PC-9 (cell line): ENCODE data around the gene SMCO3. TPM values are rescaled to one million over a fixed set of nuclear protein-coding genes. Genes with fewer than 3 reads are reported as not detected.

Experiments
- BruUV-seq: library from RNA; stranded (reverse); fragments of 400-500 nt; replicated peaks from 2 replicates; lab custom pipeline; 2021; lab: Mats Ljungman, UMichigan
- CTCF ChIA-PET: fragments of 300-600 bp; sonication (Branson Sonifier 250); formaldehyde crosslinking; loops from one replicate; lab custom pipeline; 2022; ENCODE audit warnings: antibody characterized with exemption; lab: Charles Lee
- POLR2A ChIA-PET: fragments of 300-600 bp; sonication (Branson Sonifier 250); formaldehyde crosslinking; loops from one replicate; lab custom pipeline; 2022; ENCODE audit warnings: antibody characterized with exemption; ENCODE audit not compliant: unreplicated experiment; lab: Charles Lee
- DNase-seq, 2 experiments: peaks; one replicate each; pipeline versions ENCODE4 v3.0.0 to v3.0.0-alpha.2; 2015 to 2022; ENCODE audit warnings: mixed read lengths in 1 of 2
- H2AFZ ChIP-seq: fragments of 200-600 bp; sonication (generic); 2 replicates; pipeline ENCODE4 v1.8.1; 2017; ENCODE audit warnings: antibody characterized with exemption
- H3F3A ChIP-seq: fragments of 200-600 bp; sonication (generic); 2 replicates; pipeline ENCODE4 v1.8.1; 2017; ENCODE audit warnings: antibody characterized with exemption, mild to moderate bottlenecking, low read depth; ENCODE audit not compliant: insufficient read depth
- H3K27ac ChIP-seq: fragments of 200-600 bp; sonication (generic); 2 replicates; pipeline ENCODE4 v1.6.1; 2016; ENCODE audit warnings: mixed run types
- H3K27me3 ChIP-seq: fragments of 200-600 bp; sonication (generic); 2 replicates; pipeline ENCODE4 v1.6.1; 2016; ENCODE audit warnings: low read depth, mixed run types; ENCODE audit not compliant: insufficient read depth
- H3K36me3 ChIP-seq: fragments of 200-600 bp; sonication (generic); 2 replicates; pipeline ENCODE4 v1.6.1; 2016; ENCODE audit warnings: low read depth, mixed run types
- H3K4me1 ChIP-seq: fragments of 200-600 bp; sonication (generic); replicated peaks from 2 replicates; pipeline ENCODE4 v1.6.1; 2016; ENCODE audit warnings: mixed run types; ENCODE audit not compliant: insufficient read depth
- H3K4me2 ChIP-seq: fragments of 200-600 bp; sonication (generic); 2 replicates; pipeline ENCODE4 v1.6.1; 2017; ENCODE audit warnings: mixed run types
- H3K4me3 ChIP-seq: fragments of 200-600 bp; sonication (generic); 2 replicates; pipeline ENCODE4 v1.6.1; 2016; ENCODE audit warnings: mixed run types
- H3K79me2 ChIP-seq: fragments of 200-600 bp; sonication (generic); 2 replicates; pipeline ENCODE4 v1.6.1; 2017; ENCODE audit warnings: low read depth, mixed run types
- H3K9me2 ChIP-seq: fragments of 200-600 bp; sonication (generic); 2 replicates; pipeline ENCODE4 v1.8.1; 2017; ENCODE audit warnings: mild to moderate bottlenecking; ENCODE audit not compliant: insufficient read depth
- H3K9me3 ChIP-seq: fragments of 200-600 bp; sonication (generic); 2 replicates; pipeline ENCODE4 v1.8.1; 2016; ENCODE audit warnings: low read depth; ENCODE audit not compliant: insufficient read depth
- H4K20me1 ChIP-seq: fragments of 200-600 bp; sonication (generic); 2 replicates; pipeline ENCODE4 v1.8.1; 2017; ENCODE audit not compliant: insufficient read depth
- EZH2 ChIP-seq: fragments of 200-600 bp; sonication (generic); IDR thresholded peaks from 2 replicates; pipeline ENCODE4 v1.8.0; 2017; ENCODE audit warnings: antibody characterized with exemption, low read depth
- intact Hi-C: fragments of 100-400 bp; cut with micrococcal nuclease; formaldehyde crosslinking; loops from one replicate; pipeline ENCODE4 v1.10.0; 2022; ENCODE audit not compliant: unreplicated experiment
- total RNA-seq: library from RNA; stranded (reverse); gene quantifications from 2 replicates; pipeline ENCODE4 v1.2.3, GENCODE V29; 2021
- TF ChIP-seq, protein P1 (sequence below): fragments of 200-600 bp; sonication (generic); conservative IDR thresholded peaks from 2 replicates; pipeline ENCODE4 v1.6.1; 2017; ENCODE audit warnings: mixed run types, antibody characterized with exemption, mild to moderate bottlenecking, moderate library complexity

The SMCO3 gene
- total RNA-seq, 1 experiment from 2014 or later = not detected

DNA sequence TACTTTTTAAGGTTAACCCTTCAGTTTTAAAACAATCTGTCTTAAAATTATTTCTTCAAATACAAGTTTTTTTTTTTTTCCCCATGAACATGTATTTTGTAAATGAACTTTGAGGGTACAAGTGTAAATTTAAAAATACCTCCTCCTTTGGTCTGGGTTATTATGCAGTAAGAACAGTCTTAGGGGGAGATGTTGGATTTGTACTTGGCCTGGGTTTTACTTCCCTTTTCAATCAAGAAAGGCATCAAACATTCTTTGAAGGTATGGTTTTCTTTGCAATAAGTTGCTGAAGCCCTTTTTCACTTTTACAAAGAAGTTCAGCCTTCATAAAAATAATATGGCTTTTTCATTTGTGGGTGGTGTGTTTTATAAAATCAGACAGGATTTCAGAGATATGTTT is 31.2 kb downstream of the SMCO3 start:
- H3K4me3 ChIP-seq = no peak overlapping the region
- intact Hi-C loops = no loop called here
- no peaks in the 10 kb centered on the region for H3K36me3 ChIP-seq
- no peaks in the 10 kb centered on the region for H3K79me2 ChIP-seq
- no peaks in the 10 kb centered on the region for H3K9me2 ChIP-seq
- POLR2A ChIA-PET = interaction anchor here (0.7 kb wide), 1 partner anchor 10 kb away, joined by 6 read pairs; no protein-coding TSS in a partner anchor
- H3K27me3 ChIP-seq = no peaks in the 10 kb centered on the region
- DNase-seq = no peak
- no peaks in the 10 kb centered on the region for H3K9me3 ChIP-seq
- H3K4me1 ChIP-seq = peaks cover 10% of the 10 kb centered on the region
- no peak overlapping the region for H3K4me2 ChIP-seq
- no peaks in the 10 kb centered on the region for H4K20me1 ChIP-seq
- H3F3A ChIP-seq = peaks cover 17% of the 10 kb centered on the region
- TF ChIP-seq, protein P1, sequence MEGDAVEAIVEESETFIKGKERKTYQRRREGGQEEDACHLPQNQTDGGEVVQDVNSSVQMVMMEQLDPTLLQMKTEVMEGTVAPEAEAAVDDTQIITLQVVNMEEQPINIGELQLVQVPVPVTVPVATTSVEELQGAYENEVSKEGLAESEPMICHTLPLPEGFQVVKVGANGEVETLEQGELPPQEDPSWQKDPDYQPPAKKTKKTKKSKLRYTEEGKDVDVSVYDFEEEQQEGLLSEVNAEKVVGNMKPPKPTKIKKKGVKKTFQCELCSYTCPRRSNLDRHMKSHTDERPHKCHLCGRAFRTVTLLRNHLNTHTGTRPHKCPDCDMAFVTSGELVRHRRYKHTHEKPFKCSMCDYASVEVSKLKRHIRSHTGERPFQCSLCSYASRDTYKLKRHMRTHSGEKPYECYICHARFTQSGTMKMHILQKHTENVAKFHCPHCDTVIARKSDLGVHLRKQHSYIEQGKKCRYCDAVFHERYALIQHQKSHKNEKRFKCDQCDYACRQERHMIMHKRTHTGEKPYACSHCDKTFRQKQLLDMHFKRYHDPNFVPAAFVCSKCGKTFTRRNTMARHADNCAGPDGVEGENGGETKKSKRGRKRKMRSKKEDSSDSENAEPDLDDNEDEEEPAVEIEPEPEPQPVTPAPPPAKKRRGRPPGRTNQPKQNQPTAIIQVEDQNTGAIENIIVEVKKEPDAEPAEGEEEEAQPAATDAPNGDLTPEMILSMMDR = no peak
- no peak for TF ChIP-seq EZH2
- CTCF ChIA-PET = no interaction called here
- no peak overlapping the region for H2AFZ ChIP-seq
- BruUV-seq = no TSS peak
- H3K27ac ChIP-seq = no peak overlapping the region

DNA sequence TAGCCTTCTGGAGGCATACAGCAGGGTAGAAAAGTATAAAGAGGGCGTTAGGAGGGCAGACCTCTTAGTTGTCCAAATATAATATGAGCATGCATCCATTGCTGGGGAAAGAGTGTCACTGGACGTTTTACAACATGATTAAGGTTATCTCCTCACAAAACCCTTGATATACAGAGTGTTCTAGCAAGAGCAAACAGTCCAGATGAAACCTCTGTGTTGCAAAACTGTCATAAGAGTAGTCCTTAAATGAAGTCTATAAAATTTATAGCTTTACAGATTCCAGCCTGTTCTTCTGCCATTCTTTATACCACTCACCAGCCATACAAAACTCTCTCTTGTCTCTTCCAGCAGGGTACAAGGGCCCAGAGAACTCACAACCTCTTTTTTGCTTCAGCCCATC is 32.4 kb downstream of the SMCO3 start:
- H4K20me1 ChIP-seq = no peaks in the 10 kb centered on the region
- peaks cover 27% of the 10 kb centered on the region for H3F3A ChIP-seq
- no TSS peak for BruUV-seq
- H3K4me3 ChIP-seq = no peak overlapping the region
- no peaks in the 10 kb centered on the region for H3K9me2 ChIP-seq
- TF ChIP-seq, protein P1 = no peak
- TF ChIP-seq EZH2 = no peak
- no peaks in the 10 kb centered on the region for H3K36me3 ChIP-seq
- CTCF ChIA-PET = no interaction called here
- H3K4me2 ChIP-seq = no peak overlapping the region
- H3K79me2 ChIP-seq = peaks cover 4% of the 10 kb centered on the region; the same call in 1 of the 2 replicates
- intact Hi-C loops = no loop called here
- no peaks in the 10 kb centered on the region for H3K27me3 ChIP-seq
- peaks cover 21% of the 10 kb centered on the region for H3K4me1 ChIP-seq
- H3K27ac ChIP-seq = no peak overlapping the region
- no peak overlapping the region for H2AFZ ChIP-seq
- H3K9me3 ChIP-seq = no peaks in the 10 kb centered on the region
- no peak for DNase-seq
- POLR2A ChIA-PET = interaction anchor here (0.6 kb wide), 1 partner anchor 104 kb away, joined by 6 read pairs; no protein-coding TSS in a partner anchor

DNA sequence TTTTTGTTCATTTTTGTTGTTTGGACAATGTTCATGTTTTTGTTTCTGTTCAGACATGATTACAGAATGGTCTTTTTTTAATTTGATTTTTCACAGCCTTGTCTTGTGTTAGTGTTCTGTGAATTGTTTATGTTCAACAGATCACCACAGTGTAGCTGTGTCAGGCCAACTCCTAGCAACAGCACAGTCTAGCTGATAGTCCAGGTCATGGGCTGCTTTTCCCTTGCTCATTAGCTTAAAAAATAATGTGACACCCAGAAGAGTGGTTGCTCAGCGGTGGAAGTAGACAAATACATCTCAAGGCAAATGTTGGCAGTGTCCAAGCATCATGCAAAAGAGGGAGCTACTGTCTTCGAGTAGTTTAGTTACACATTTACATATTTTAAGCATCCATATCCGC is 33.1 kb downstream of the SMCO3 start:
- no peak overlapping the region for H2AFZ ChIP-seq

More for the DNA sequence above, 33.1 kb downstream of the SMCO3 start:
- Histone ChIP-seq H3K27me3 (no peaks in the 10 kb centered on the region), H3K27ac (no peak overlapping the region), H3K4me3 (no peak overlapping the region), H3K36me3 (no peaks in the 10 kb centered on the region), H3K79me2 (peaks cover 11% of the 10 kb centered on the region), H4K20me1 (no peaks in the 10 kb centered on the region), H3K4me2 (no peak overlapping the region), H3F3A (peaks cover 28% of the 10 kb centered on the region), H3K9me2 (no peaks in the 10 kb centered on the region), H3K4me1 (peaks cover 28% of the 10 kb centered on the region), H3K9me3 (no peaks in the 10 kb centered on the region)
- ChIA-PET CTCF (no interaction called here), POLR2A (no interaction called here)
- intact Hi-C loops = no loop called here
- no TSS peak for BruUV-seq
- TF ChIP-seq EZH2 = no peak
- TF ChIP-seq, protein P1 = no peak
- no peak for DNase-seq
